NT2/D1 (cell line): ENCODE measurements around the gene ADAM23.

Experiments
- DNase-seq: peaks from one replicate; pipeline ENCODE4 v3.0.0-alpha.2; 2011; ENCODE audit warnings: low read depth, low spot score
- H3K27me3 ChIP-seq: 2 replicates; pipeline ENCODE4 v1.6.0; 2011; ENCODE audit warnings: mild to moderate bottlenecking; ENCODE audit not compliant: insufficient read length, insufficient read depth
- H3K36me3 ChIP-seq: 2 replicates; pipeline ENCODE4 v1.6.1; 2011; ENCODE audit warnings: mild to moderate bottlenecking, low read length, mixed read lengths; ENCODE audit not compliant: insufficient read depth, insufficient read length
- H3K4me1 ChIP-seq: 2 replicates; pipeline ENCODE4 v1.5.1; 2011; ENCODE audit not compliant: insufficient read depth, insufficient read length
- H3K4me3 ChIP-seq: 2 replicates; pipeline ENCODE4 v1.5.1; 2011; ENCODE audit warnings: low read depth; ENCODE audit not compliant: insufficient read length
- H3K9ac ChIP-seq: 2 replicates; pipeline ENCODE4 v1.6.0; 2011; ENCODE audit warnings: low read depth; ENCODE audit not compliant: insufficient read length
- H3K9me3 ChIP-seq: 2 replicates; pipeline ENCODE4 v1.5.1; 2011; ENCODE audit warnings: mild to moderate bottlenecking, low read length; ENCODE audit not compliant: insufficient read depth
- SUZ12 ChIP-seq: IDR thresholded peaks from 2 replicates; pipeline ENCODE4 v1.6.1; 2011; ENCODE audit not compliant: insufficient read length, insufficient read depth; ENCODE audit errors: extremely low read depth
- YY1 ChIP-seq: IDR thresholded peaks from 2 replicates; pipeline ENCODE4 v1.6.1; 2011; ENCODE audit not compliant: insufficient read length, insufficient read depth
- ZNF274 ChIP-seq: IDR thresholded peaks from 2 replicates; pipeline ENCODE4 v1.6.1; 2011; ENCODE audit warnings: mild to moderate bottlenecking, low read depth, low read length

Gene ADAM23

DNA sequence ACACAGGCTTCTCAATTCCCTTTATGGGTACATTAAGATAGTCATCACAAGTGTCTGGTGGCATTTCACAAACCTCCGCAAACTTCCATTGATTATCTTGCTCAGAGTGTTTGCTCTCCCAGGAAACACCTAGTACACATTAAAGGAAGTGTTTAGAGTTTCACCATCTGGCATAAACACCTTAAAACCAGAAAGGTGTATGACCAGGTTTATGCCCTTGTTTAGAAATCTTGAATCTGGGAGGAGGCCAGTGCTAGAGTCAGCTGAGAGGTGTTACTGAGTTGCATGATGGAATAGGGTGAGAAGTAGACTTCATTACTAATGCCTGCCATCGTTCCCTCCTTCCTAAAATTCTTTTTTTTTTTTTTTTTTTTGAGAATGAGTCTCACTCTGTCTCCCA, 120.0 kb downstream of the ADAM23 start:
- DNase-seq: no peak
- no peaks in the 10 kb centered on the region for H3K9me3 ChIP-seq
- no peak overlapping the region for H3K4me3 ChIP-seq
- H3K27me3 ChIP-seq: no peaks in the 10 kb centered on the region
- no peak for TF ChIP-seq ZNF274
- no peaks in the 10 kb centered on the region for H3K36me3 ChIP-seq
- no peak overlapping the region for H3K9ac ChIP-seq
- H3K4me1 ChIP-seq: no peaks in the 10 kb centered on the region

DNA sequence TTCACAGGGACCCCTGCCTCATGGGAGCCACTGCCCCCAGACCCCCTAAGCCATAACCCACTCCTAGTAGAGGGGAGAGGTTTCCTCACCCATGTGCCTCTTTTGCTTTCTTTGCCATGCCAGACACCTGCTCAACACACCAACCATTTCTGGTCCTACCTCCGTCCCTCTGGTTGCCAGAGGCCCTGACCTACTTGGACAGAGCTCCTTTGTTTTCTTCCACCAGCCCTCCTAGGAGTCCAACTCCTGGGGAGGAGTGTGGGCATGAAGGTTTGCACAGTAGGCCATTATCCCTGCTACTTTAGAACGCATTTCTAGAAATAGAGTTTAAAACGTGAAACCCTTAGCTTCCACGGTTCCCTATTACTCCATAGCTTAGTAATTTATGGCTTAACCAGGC, 122.3 kb downstream of the ADAM23 start:
- no peak overlapping the region for H3K9ac ChIP-seq
- no peaks in the 10 kb centered on the region for H3K9me3 ChIP-seq
- TF ChIP-seq SUZ12 (no peak), ZNF274 (no peak), YY1 (no peak)
- no peaks in the 10 kb centered on the region for H3K36me3 ChIP-seq
- no peak for DNase-seq
- H3K4me3 ChIP-seq: no peak overlapping the region
- H3K4me1 ChIP-seq: no peaks in the 10 kb centered on the region
- no peaks in the 10 kb centered on the region for H3K27me3 ChIP-seq

DNA sequence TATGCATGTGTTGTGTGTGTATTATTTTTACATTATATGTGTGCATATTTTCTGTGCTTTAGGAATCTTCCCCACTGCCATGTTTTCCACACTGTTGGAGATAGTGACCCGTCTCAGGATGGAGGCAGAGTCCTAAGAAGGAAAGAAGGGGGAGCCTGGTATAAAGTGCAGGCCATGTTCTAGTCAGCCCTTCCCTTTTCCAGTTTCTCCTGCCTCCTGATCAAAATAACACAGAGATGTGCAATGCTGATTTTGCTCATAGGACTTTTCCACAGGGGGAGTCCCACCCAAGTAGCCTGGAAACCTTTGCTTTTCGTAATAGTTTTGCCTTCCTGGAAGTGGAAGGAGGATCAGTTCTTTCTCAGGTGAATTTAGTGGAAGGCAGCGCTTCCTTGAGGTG, 126.1 kb downstream of the ADAM23 start:
- DNase-seq: no peak
- H3K36me3 ChIP-seq: no peaks in the 10 kb centered on the region
- no peaks in the 10 kb centered on the region for H3K27me3 ChIP-seq
- TF ChIP-seq ZNF274 (no peak), SUZ12 (no peak), YY1 (no peak)
- H3K9ac ChIP-seq: no peak overlapping the region
- H3K9me3 ChIP-seq: no peaks in the 10 kb centered on the region
- no peak overlapping the region for H3K4me3 ChIP-seq
- H3K4me1 ChIP-seq: no peaks in the 10 kb centered on the region

DNA sequence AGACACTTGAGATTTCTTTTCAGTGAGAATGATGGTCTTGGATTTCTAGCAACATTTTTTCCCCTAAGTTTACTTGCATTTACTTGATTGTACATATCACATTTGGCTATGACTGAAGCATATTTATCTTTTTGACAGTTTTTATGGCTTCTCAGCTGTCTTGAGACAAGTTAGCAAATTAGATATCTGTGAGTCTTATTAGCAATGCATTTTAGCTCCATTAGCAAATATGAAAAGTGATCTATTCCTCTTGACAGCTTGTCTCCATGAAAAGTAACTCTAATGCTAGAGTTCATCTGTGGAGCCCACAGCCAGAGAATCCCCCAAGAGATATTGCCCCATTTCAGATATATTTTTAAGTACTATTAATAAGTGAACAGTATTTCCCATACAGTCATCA, 126.9 kb downstream of the ADAM23 start:
- Histone ChIP-seq H3K36me3 (no peaks in the 10 kb centered on the region), H3K27me3 (no peaks in the 10 kb centered on the region), H3K4me3 (no peak overlapping the region), H3K9ac (no peak overlapping the region), H3K9me3 (no peaks in the 10 kb centered on the region), H3K4me1 (no peaks in the 10 kb centered on the region)
- DNase-seq: no peak
- TF ChIP-seq YY1 (no peak), SUZ12 (no peak), ZNF274 (no peak)

DNA sequence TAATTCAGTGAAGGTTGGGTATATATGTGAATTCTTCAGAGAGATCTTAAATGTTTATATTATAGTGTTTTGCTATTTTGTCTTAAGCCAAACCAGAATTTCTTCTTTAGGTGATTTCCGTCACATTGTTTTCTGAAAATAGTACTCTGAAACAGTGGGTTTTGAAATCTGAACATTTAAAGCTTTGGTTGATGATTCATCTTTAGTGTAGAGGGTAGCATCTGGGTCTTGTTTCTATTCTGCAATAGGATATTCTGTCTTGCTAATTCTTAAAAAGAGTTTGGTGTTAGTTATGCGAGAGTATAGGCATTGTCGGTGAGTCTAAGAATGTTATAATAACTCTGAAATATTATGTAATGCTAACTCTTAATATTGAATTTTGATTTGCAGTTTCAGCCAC, 129.4 kb downstream of the ADAM23 start:
- H3K36me3 ChIP-seq: no peaks in the 10 kb centered on the region
- H3K9ac ChIP-seq: no peak overlapping the region
- no peak for TF ChIP-seq SUZ12
- no peak for TF ChIP-seq ZNF274
- TF ChIP-seq YY1: no peak
- H3K4me1 ChIP-seq: no peaks in the 10 kb centered on the region
- no peaks in the 10 kb centered on the region for H3K9me3 ChIP-seq
- H3K4me3 ChIP-seq: no peak overlapping the region
- no peak for DNase-seq
- H3K27me3 ChIP-seq: no peaks in the 10 kb centered on the region

DNA sequence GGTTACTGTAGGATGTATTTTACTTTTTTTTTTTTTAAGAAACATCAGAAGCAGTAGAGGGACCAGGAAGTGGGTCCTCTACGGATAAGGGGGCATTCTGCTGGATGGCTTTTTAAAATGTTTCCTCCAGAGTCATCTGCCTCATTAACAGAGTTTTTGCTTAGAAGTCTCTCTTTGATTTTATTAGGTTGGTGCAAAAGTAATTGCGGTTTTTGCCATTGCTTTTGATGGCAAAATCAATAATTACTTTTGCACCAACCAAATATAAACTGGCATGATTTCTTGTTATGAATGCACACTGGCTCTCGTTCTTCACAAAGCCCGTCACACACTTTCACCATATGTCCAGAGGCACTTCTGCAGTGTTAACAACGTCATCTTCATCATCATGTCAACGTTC, 130.5 kb downstream of the ADAM23 start:
- H3K4me3 ChIP-seq: no peak overlapping the region
- no peaks in the 10 kb centered on the region for H3K36me3 ChIP-seq
- H3K9ac ChIP-seq: no peak overlapping the region
- no peaks in the 10 kb centered on the region for H3K27me3 ChIP-seq
- no peak for DNase-seq
- H3K9me3 ChIP-seq: no peaks in the 10 kb centered on the region
- TF ChIP-seq SUZ12 (no peak), ZNF274 (no peak), YY1 (no peak)
- H3K4me1 ChIP-seq: no peaks in the 10 kb centered on the region

DNA sequence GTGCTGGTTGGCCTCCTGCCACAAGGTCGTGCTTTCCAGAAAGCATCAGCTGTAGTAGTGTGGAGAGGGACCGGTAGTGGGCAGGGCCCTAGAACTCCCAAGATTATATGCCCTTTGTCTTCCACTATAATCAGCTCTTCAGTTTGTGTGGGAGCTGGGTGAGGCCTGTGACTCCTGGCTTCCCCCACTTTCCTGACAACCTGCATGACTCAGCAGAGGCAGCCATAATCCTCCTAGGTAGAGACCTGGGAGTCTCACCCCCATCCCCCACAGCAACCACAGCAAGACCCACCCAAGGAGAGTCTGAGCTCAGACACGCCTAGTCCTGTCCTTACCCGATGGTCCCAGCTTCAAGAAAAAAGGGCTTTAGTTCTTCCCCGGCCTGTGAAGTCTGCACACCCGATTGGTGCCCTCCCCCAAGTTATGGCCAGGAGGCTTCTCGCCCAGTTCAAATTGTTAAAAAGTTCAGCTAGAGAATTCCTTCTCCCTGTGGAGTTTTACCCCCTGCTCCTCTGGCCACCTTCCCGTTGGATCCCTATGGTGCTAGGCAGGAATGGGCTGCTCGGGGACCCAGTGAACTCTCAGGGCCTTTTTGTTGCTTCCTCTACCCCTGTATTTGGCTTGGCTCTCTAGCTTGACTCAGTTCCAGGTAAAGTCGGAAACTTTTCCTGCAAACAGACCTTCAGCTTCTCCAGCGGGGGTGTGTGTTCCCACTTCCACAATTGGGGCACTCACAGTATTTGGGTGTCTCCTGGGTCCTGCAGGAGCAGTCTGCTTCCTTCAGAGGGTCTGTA, 141.2 kb downstream of the ADAM23 start:
- H3K4me1 ChIP-seq: no peaks in the 10 kb centered on the region
- TF ChIP-seq ZNF274: no peak
- TF ChIP-seq SUZ12: no peak
- TF ChIP-seq YY1: no peak
- no peak overlapping the region for H3K4me3 ChIP-seq
- H3K9me3 ChIP-seq: no peaks in the 10 kb centered on the region
- H3K27me3 ChIP-seq: no peaks in the 10 kb centered on the region
- no peak for DNase-seq
- H3K36me3 ChIP-seq: no peaks in the 10 kb centered on the region
- H3K9ac ChIP-seq: no peak overlapping the region
